NCI-H2029 (cell line): Measurements from ENCODE around the gene ATMIN.

Source experiments
- DNase-seq: peaks from one replicate; lab custom pipeline; 2025; lab: John Stamatoyannopoulos, UW

The ATMIN gene

GRCh38 chr16:81006211-81006812 lies 29.3 kb upstream of the ATMIN start:
- no peak for DNase-seq

GRCh38 chr16:81006813-81007695 lies 28.6 kb upstream of the ATMIN start, which contains the start of the genes CENPN and CMC2:
Gene CENPN, plus strand, starts transcription at chr16:81007214. Its CDS starts 4,726 bp downstream, at chr16:81011940.
Gene CMC2, minus strand, starts transcription at chr16:81006885. Its CDS starts 9,491 bp downstream, at chr16:80997394.
- peak; percentile 81 for DNase-seq

DNA sequence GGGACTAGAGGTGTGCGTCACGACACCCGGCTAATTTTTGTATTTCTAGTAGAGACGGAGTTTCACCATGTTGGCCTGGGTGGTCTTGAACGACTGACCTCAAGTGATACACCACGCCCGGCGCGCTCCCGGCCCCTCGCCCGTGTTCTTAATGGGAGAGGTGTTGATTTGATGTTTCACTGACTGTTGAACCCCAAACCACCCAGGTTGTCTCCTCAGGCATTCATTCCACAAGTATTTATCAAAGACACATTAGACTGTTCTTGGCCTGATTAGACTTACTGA lies 27.2 kb upstream of the ATMIN start:
- DNase-seq, result no peak

- DNase-seq, result no peak
Observed at GRCh38 chr16:81012974-81013373, 22.7 kb upstream of the ATMIN start.

GRCh38 chr16:81014672-81015071 lies 21.0 kb upstream of the ATMIN start:
- no peak for DNase-seq

- DNase-seq, result no peak
Observed at GRCh38 chr16:81018496-81018895, 17.1 kb upstream of the ATMIN start.

DNA sequence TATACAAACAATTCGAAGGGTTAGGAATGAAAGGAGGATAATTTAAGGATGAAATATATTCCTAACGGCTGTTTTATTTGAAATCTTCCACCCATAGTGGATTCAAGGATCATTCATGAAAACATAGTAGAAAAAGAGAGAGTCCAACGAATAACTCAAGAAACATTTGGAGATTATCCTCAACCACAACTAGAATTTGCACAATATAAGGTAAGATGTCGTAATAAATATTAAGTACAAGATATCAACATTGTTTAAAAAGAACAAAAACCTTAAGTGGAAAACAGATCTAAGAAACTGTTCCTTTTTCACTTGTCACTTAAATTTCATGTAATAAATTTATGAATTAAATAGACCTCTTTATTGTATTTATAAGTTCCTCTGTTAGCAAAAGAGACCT lies 9.2 kb upstream of the ATMIN start:
- no peak for DNase-seq

- no peak for DNase-seq
Observed at GRCh38 chr16:81029930-81030604, 5.6 kb upstream of the ATMIN start.

GRCh38 chr16:81035975-81036750 lies 521 bp downstream of the ATMIN start:
- no peak for DNase-seq

DNA sequence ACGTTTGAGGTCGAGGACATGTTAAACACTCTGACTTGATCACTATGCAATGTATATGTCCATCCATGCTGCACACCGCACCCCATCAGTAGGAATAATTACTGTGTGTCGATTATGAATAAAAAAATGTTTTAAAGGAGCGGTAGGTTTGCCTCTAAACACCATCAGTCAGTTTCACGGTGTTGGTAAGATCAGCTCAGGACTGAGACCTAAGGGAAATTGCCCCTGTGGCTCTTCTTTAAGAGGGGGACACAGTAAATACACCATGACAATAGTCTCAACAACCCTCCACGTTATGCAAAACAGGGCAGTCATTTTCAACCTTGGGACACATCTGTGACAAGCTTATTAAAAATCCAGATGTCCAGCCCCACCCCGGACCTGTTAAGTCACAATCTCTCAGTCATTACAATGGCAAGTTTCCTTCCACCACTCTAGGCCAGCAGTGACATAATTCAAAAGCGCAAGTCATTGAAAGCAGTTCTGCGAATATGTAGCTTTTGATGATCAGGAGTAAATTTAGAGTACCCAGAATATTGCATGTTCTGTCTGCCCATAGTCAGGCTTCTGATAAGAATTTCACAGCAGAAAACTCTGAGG lies 1.2 kb downstream of the ATMIN start:
- DNase-seq, result no peak

DNA sequence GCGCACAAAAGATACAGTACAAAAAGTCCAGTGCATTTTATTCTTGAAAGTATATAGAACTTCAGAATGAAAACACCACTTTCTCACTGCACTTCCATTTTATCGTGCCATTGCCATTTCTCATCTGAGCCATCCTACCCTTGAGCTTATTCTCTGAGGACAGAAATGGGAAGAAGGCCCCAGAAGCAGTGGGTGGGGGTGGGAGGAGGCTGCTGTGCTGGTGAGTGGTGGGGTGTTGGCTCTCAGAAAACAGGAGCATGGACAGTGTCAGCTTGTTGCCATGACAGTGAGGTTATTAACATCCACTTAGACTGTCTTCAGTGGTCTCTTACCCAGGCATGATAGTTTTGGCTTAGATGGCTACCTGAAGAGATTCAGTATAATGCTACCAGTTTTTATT lies 4.5 kb downstream of the ATMIN start:
- DNase-seq, result no peak

DNA sequence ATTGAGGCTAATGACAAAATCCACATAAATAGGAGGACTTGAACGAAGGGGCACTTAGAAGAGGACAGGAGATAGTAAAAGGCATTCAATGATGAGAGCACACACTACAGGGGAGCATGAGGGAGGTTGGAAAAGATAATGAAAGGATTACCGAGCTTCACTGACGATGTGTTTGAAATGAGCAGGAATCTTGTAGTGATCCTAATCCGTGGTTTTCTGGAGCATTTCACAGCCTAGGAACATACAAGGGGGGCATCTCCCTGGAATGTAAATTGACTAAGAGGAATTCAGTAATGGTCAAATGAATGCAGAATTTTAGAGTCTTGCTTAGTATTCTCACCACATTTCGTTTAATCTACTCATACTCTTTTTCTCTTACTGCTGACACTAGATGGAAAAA lies 5.2 kb downstream of the ATMIN start:
- DNase-seq, result no peak

- DNase-seq, result no peak
Observed at GRCh38 chr16:81041696-81042095, 6.1 kb downstream of the ATMIN start.

GRCh38 chr16:81042821-81043220 lies 7.2 kb downstream of the ATMIN start:
- DNase-seq, result no peak

DNA sequence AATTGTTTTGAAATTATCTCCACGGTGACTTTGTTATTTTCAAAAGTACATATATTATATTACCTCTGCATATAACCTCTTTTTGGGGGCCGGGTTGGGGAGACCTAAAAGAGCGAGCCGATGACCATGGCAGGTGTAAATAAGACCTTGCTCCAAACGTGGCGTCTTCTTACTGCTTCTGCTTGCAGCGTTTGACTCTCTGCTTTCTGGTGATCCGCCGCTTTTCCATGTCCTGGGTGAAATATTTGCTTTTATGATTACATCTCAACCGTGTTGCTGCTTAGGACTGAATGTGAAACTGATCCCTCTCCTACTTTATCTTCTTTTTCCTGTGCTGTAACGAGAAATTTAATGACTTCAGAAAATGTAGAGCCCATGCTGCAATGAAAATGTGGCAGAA lies 18.1 kb downstream of the ATMIN start:
- DNase-seq, result no peak

- DNase-seq, result no peak
Observed at GRCh38 chr16:81060576-81061306, 25.1 kb downstream of the ATMIN start.

DNA sequence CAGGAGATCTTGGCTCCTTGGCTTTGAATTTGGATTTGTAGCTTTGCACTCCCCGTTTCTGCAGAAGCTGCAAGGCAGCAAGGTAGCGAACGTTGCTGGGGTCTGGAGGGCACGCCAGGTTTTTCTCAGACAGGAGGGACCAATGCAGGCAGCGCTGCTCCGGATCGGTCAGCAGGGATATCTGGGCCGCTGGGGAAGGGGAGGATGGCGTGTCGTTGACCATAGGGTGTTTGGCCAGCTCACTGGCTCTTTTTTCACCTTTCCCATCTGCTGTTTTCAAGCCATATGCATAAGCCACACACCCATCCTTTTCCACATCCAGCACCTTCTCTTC lies 25.6 kb downstream of the ATMIN start:
- DNase-seq, result no peak

DNA sequence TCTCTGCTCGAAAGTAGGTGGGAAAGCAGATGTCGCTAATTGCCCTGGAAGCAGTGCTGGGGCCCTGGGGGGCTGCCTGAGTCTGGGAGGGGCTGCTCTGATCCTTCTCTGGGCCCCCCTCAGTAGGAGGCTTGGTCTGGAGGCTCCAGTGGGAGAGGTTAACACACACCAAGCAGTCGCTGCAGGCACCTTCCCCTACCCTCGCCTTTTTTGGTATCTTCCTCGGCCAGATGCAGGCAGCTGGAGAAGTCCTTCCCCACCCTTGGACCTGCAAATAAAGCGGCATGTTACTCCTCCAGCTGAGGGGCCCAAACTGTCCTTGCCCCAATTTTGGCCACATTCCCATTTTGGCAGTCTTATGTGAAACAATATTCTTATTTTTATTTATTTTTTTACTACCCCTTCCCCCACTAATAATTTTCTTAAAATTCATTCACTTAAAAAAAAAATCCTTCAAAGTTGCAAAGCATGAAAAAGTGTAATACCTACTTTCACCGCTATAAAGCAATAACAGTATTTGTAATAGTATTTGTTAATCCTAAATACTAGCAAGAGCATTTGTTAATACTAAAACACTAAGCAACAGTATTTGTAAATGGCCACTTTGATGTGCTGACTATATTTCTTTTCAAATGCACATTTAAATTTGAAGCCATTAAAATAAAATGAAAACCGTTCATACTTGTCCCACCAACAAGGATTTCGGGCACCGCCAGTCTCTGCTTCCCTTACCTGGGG lies 26.4 kb downstream of the ATMIN start:
- no peak for DNase-seq

GRCh38 chr16:81066681-81067080 lies 31.0 kb downstream of the ATMIN start:
- DNase-seq, result no peak

GRCh38 chr16:81067166-81067565 lies 31.5 kb downstream of the ATMIN start:
- no peak for DNase-seq

DNA sequence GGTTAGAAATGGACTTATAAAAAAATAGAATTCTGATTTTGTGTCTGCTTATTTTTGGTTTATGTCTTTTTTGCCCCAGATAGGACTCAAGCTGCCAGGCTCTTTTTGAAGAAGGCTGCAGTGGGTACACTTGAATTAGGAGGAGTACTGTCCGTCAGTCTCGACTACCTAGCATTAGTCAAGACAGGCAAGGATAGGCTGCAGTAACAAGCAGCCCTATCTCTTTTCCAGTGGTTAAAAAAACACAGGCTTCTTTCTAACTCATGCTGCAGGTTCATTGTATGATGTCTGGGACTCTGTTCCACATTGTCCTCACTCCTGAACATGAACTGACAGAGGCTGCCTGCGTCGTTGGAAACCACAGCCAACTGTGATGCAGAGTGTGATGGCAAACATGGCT lies 33.4 kb downstream of the ATMIN start:
- no peak for DNase-seq
